Measurements from ENCODE around the gene PODNL1.

The PODNL1 gene

GRCh38 chr19:13918726-13919411, 19.3 kb downstream of the PODNL1 start:
- Histone ChIP-seq H3K4me1 (ENCODE audit: control insufficient read depth, insufficient read depth, low read length) (no peaks in the 10 kb centered on the region), H3K9ac (ENCODE audit: low read length) (no peak overlapping the region), H3K9me3 (ENCODE audit: control insufficient read depth, low read length) (no peaks in the 10 kb centered on the region), H3K36me3 (ENCODE audit: control insufficient read depth, insufficient read depth, low read length, severe bottlenecking) (peaks cover 45% of the 10 kb centered on the region), H3K27me3 (replicated peaks; ENCODE audit: control insufficient read depth, insufficient read depth, low read length) (no peaks in the 10 kb centered on the region), H3K4me3 (ENCODE audit: low read length) (no peak overlapping the region)
- no peak for DNase-seq (ENCODE audit: low read depth)

DNA sequence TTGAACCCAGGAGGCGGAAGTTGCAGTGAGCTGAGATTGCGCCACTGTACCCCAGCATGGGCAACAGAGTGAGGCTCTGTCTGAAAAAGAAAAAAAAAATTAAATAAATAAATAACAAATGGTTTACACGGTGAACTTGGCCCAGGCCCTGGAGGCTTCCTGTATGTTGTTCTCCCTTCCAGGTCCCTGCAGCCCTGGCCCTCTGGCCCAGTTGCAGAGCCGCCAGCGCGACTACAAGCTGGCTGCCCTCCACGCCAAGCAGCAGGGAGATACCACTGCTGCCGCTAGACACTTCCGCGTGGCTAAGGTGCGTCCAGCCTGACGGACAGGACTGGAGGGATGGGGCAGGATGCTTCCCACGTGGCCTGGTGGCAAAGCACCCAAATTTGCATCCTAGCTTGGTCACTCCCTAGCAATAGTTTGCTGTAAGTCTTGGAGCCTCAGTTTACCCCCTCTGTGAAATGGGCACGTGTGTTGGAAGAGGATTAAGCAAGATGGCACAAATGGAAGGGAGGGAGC, 20.3 kb downstream of the PODNL1 start:
- H3K4me1 ChIP-seq (ENCODE audit: control insufficient read depth, insufficient read depth, low read length): no peaks in the 10 kb centered on the region
- no peaks in the 10 kb centered on the region for H3K9me3 ChIP-seq (ENCODE audit: control insufficient read depth, low read length)
- H3K9ac ChIP-seq (ENCODE audit: low read length): no peak overlapping the region
- DNase-seq (ENCODE audit: low read depth): no peak
- H3K4me3 ChIP-seq (ENCODE audit: low read length): no peak overlapping the region
- no peaks in the 10 kb centered on the region for H3K27me3 ChIP-seq (replicated peaks; ENCODE audit: control insufficient read depth, insufficient read depth, low read length)
- peaks cover 47% of the 10 kb centered on the region for H3K36me3 ChIP-seq (ENCODE audit: control insufficient read depth, insufficient read depth, low read length, severe bottlenecking)

DNA sequence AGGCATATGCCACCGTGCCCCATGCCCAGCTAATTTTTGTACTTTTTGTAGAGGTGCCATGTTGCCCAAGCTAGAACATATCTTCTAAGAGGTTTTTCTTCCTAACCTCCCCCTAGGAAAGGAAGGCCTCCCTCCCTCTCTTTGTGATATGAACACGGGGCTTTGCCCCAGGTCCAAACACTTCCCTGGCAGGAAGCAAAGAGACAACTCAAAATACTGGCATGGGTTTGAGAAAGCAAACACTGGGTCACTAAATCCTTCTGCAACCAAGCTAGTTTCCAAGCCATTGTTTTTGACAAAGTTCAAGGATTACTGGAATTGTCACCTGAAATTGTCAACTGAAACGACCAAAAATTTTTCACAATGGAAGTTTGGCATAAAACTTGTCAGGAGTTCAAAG, 23.4 kb downstream of the PODNL1 start:
- Histone ChIP-seq H3K4me1 (ENCODE audit: control insufficient read depth, insufficient read depth, low read length) (no peaks in the 10 kb centered on the region), H3K9me3 (ENCODE audit: control insufficient read depth, low read length) (no peaks in the 10 kb centered on the region), H3K36me3 (ENCODE audit: control insufficient read depth, insufficient read depth, low read length, severe bottlenecking) (peaks cover 33% of the 10 kb centered on the region), H3K9ac (ENCODE audit: low read length) (no peak overlapping the region), H3K27me3 (replicated peaks; ENCODE audit: control insufficient read depth, insufficient read depth, low read length) (no peaks in the 10 kb centered on the region), H3K4me3 (ENCODE audit: low read length) (no peak overlapping the region)
- no peak for DNase-seq (ENCODE audit: low read depth)

DNA sequence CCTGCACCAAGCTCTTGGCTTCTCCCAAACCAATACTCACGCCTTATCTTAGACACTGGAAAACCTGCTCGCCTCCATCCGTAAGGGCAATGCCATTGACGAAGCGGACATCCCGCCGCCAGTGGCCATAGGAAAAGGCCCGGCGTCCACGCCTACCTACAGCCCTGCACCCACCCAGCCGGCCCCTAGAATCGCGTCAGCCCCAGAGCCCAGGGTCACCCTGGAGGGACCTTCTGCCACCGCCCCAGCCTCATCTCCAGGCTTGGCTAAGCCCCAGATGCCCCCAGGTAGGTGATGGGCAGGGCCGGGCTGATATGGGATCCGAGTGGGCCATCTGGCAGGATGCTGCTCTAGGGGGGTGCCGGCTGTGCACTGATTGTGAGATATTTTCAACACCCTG, 24.9 kb downstream of the PODNL1 start:
- Histone ChIP-seq H3K9ac (ENCODE audit: low read length) (no peak overlapping the region), H3K4me3 (ENCODE audit: low read length) (no peak overlapping the region), H3K27me3 (replicated peaks; ENCODE audit: control insufficient read depth, insufficient read depth, low read length) (no peaks in the 10 kb centered on the region), H3K9me3 (ENCODE audit: control insufficient read depth, low read length) (no peaks in the 10 kb centered on the region), H3K36me3 (ENCODE audit: control insufficient read depth, insufficient read depth, low read length, severe bottlenecking) (peaks cover 33% of the 10 kb centered on the region), H3K4me1 (ENCODE audit: control insufficient read depth, insufficient read depth, low read length) (no peaks in the 10 kb centered on the region)
- DNase-seq (ENCODE audit: low read depth): no peak

DNA sequence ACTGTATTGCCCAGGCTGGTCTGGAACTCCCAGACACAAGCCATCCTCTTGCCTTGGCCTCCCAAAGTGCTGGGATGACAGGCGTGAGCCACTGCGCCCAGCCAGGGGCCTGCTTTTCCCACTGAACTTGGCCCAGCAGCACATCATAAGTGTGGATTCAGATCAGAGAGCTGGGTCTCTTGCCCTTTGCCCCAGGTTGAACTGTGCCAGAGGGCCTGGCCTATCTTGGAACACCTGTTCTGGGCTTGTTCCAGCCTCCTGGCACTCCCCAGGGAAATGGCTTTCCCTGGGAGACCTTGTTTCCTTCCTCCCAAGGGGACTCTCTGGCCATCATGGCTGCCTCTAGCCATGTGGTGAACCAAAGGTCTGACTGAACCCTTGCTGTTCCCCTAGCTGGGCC, 28.8 kb downstream of the PODNL1 start:
- Histone ChIP-seq H3K9me3 (ENCODE audit: control insufficient read depth, low read length) (no peaks in the 10 kb centered on the region), H3K27me3 (replicated peaks; ENCODE audit: control insufficient read depth, insufficient read depth, low read length) (no peaks in the 10 kb centered on the region), H3K36me3 (ENCODE audit: control insufficient read depth, insufficient read depth, low read length, severe bottlenecking) (peaks cover 18% of the 10 kb centered on the region), H3K4me1 (ENCODE audit: control insufficient read depth, insufficient read depth, low read length) (peaks cover 9% of the 10 kb centered on the region), H3K4me3 (ENCODE audit: low read length) (no peak overlapping the region), H3K9ac (ENCODE audit: low read length) (no peak overlapping the region)
- no peak for DNase-seq (ENCODE audit: low read depth)

- Histone ChIP-seq H3K4me1 (ENCODE audit: control insufficient read depth, insufficient read depth, low read length) (peaks cover 9% of the 10 kb centered on the region), H3K27me3 (replicated peaks; ENCODE audit: control insufficient read depth, insufficient read depth, low read length) (no peaks in the 10 kb centered on the region), H3K9me3 (ENCODE audit: control insufficient read depth, low read length) (no peaks in the 10 kb centered on the region), H3K9ac (ENCODE audit: low read length) (no peak overlapping the region), H3K4me3 (ENCODE audit: low read length) (no peak overlapping the region), H3K36me3 (ENCODE audit: control insufficient read depth, insufficient read depth, low read length, severe bottlenecking) (peaks cover 16% of the 10 kb centered on the region)
- DNase-seq (ENCODE audit: low read depth): no peak
These were observed 29.5 kb downstream of the PODNL1 start for GRCh38 chr19:13908674-13909073.

- Histone ChIP-seq H3K9me3 (ENCODE audit: control insufficient read depth, low read length) (no peaks in the 10 kb centered on the region), H3K4me3 (ENCODE audit: low read length) (peak overlapping the region; percentile 89), H3K9ac (ENCODE audit: low read length) (peak overlapping the region; percentile 90), H3K4me1 (ENCODE audit: control insufficient read depth, insufficient read depth, low read length) (peaks cover 9% of the 10 kb centered on the region), H3K36me3 (ENCODE audit: control insufficient read depth, insufficient read depth, low read length, severe bottlenecking) (peaks cover 3% of the 10 kb centered on the region), H3K27me3 (replicated peaks; ENCODE audit: control insufficient read depth, insufficient read depth, low read length) (no peaks in the 10 kb centered on the region)
- DNase-seq (ENCODE audit: low read depth): no peak
These were observed 31.3 kb downstream of the PODNL1 start for GRCh38 chr19:13906910-13907309.

DNA sequence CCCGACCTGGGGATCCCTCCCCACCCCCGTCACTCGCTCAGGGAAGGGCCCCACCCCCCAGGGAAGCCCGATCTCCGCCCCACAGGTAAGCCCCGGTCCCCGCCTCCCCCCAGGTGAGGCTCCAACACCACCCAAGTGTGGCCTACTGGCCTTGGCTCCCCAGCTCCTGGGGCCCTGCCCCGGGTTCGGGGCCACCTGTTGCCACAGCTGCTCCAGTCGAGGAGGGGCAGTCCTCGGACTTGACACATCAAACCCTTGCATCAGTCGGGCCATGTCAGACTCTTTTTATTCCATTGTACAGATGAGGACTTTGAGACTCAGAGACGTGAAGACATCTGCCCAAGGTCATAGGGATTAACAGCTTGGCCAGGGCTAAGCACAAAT, 31.7 kb downstream of the PODNL1 start:
- no peaks in the 10 kb centered on the region for H3K27me3 ChIP-seq (replicated peaks; ENCODE audit: control insufficient read depth, insufficient read depth, low read length)
- peak overlapping the region; percentile 90 for H3K9ac ChIP-seq (ENCODE audit: low read length)
- peaks cover 3% of the 10 kb centered on the region for H3K36me3 ChIP-seq (ENCODE audit: control insufficient read depth, insufficient read depth, low read length, severe bottlenecking)
- H3K9me3 ChIP-seq (ENCODE audit: control insufficient read depth, low read length): no peaks in the 10 kb centered on the region
- peak; percentile 31 for DNase-seq (ENCODE audit: low read depth)
- peak overlapping the region; percentile 89 for H3K4me3 ChIP-seq (ENCODE audit: low read length)
- H3K4me1 ChIP-seq (ENCODE audit: control insufficient read depth, insufficient read depth, low read length): peaks cover 9% of the 10 kb centered on the region

GRCh38 chr19:13905634-13906520, 32.3 kb downstream of the PODNL1 start, which contains the start of the genes BRME1 and CC2D1A:
BRME1 (minus strand) TSS chr19:13906117; CDS start chr19:13904892, 1,225 bp downstream.
CC2D1A (plus strand) TSS chr19:13906201; CDS start chr19:13906442, 241 bp downstream.
- peaks cover 2% of the 10 kb centered on the region for H3K36me3 ChIP-seq (ENCODE audit: control insufficient read depth, insufficient read depth, low read length, severe bottlenecking)
- H3K9me3 ChIP-seq (ENCODE audit: control insufficient read depth, low read length): no peaks in the 10 kb centered on the region
- no peaks in the 10 kb centered on the region for H3K27me3 ChIP-seq (replicated peaks; ENCODE audit: control insufficient read depth, insufficient read depth, low read length)
- H3K4me1 ChIP-seq (ENCODE audit: control insufficient read depth, insufficient read depth, low read length): peaks cover 9% of the 10 kb centered on the region
- DNase-seq (ENCODE audit: low read depth): peak; percentile 96
- H3K4me3 ChIP-seq (ENCODE audit: low read length): peak within 1 kb of the TSS; percentile 89
- H3K9ac ChIP-seq (ENCODE audit: low read length): peak within 1 kb of the TSS; percentile 90

- H3K4me3 ChIP-seq (ENCODE audit: low read length): no peak overlapping the region
- no peak overlapping the region for H3K9ac ChIP-seq (ENCODE audit: low read length)
- H3K27me3 ChIP-seq (replicated peaks; ENCODE audit: control insufficient read depth, insufficient read depth, low read length): no peaks in the 10 kb centered on the region
- peak; percentile 26 for DNase-seq (ENCODE audit: low read depth)
- H3K9me3 ChIP-seq (ENCODE audit: control insufficient read depth, low read length): no peaks in the 10 kb centered on the region
- peaks cover 9% of the 10 kb centered on the region for H3K4me1 ChIP-seq (ENCODE audit: control insufficient read depth, insufficient read depth, low read length)
- no peaks in the 10 kb centered on the region for H3K36me3 ChIP-seq (ENCODE audit: control insufficient read depth, insufficient read depth, low read length, severe bottlenecking)
These were observed 35.1 kb downstream of the PODNL1 start for GRCh38 chr19:13902993-13903555.

Data from adipocyte (in vitro differentiated cells).